Endothelial cell (in vitro differentiated cells): Measurements from ENCODE around the gene ACAD10. TPM values are rescaled to one million over a fixed set of nuclear protein-coding genes. Genes with fewer than 3 reads are reported as not detected.

Experiments
- DNase-seq: peaks from one replicate; pipeline ENCODE4 v3.0.0; 2021; ENCODE audit warnings: low spot score
- H3K27ac Mint-ChIP-seq: one replicate; pipeline ENCODE4 v1.8.0; 2021; ENCODE audit warnings: mixed read lengths, inconsistent platforms; ENCODE audit not compliant: unreplicated experiment
- H3K27me3 Mint-ChIP-seq: one replicate; pipeline ENCODE4 v1.8.0; 2021; ENCODE audit warnings: mild to moderate bottlenecking, moderate library complexity, mixed read lengths, inconsistent platforms; ENCODE audit not compliant: unreplicated experiment
- H3K36me3 Mint-ChIP-seq: one replicate; pipeline ENCODE4 v1.8.0; 2021; ENCODE audit warnings: mild to moderate bottlenecking, low read depth, mixed read lengths, inconsistent platforms; ENCODE audit not compliant: unreplicated experiment
- H3K4me1 Mint-ChIP-seq: one replicate; pipeline ENCODE4 v1.8.0; 2021; ENCODE audit warnings: mild to moderate bottlenecking, mixed read lengths, inconsistent platforms; ENCODE audit not compliant: unreplicated experiment
- H3K4me3 Mint-ChIP-seq: one replicate; pipeline ENCODE4 v1.8.0; 2021; ENCODE audit warnings: mild to moderate bottlenecking, mixed read lengths, inconsistent platforms; ENCODE audit not compliant: unreplicated experiment
- H3K9me3 Mint-ChIP-seq: one replicate; pipeline ENCODE4 v1.8.0; 2021; ENCODE audit warnings: mixed read lengths, inconsistent platforms; ENCODE audit not compliant: unreplicated experiment
- total RNA-seq: library from RNA; stranded (reverse); fragmentation: NEBNext Ultra II Directional; extraction: Animal tissue kit (Norgen Biotek cat#: 25700); gene quantifications from one replicate; pipeline ENCODE4 v1.2.1, GENCODE V29; 2021; ENCODE audit not compliant: unreplicated experiment
- TF ChIP-seq, protein P1 (sequence below): fragments of 200-600 bp; sonication (generic); IDR thresholded peaks from one replicate; pipeline ENCODE4 v1.5.0; 2021; ENCODE audit warnings: antibody characterized with exemption; ENCODE audit not compliant: unreplicated experiment

The ACAD10 gene
- total RNA-seq, 1 donor from 2014 or later, result 26.8 TPM

DNA sequence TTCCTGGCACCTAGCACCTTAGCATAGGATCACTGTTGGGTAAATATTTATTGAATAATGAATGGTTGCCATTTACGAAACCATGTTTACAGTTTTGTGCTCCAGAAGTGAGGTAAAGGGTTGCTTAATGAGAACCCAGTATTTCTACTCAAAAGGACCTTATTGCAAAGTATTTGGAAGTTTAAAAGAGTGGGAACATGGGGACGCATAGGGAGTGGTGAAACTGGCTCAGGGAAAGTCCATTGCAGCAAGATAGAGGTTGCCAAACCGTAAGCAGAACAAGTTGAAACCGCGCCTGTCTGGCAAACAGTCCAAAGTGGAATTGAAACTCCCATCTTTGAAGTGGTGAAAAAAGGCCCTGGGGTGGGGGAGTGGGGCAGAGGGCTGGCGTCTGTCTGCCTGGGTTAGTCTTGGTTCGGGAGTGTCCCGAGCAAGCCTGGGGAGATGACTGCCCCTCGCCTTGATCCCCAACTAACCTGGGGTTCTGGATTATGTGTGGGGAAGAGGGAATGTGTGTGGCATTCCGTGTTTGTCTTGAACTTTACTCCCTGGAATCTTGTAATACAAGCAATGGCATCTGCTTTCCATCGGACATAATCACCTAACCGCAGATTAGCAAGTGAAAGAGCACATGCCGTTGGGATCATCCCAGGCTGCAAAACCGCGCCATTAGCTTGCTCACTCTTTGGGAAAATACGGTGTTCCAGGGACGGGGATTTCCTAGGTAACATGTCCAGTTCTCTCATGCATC lies 88.1 kb downstream of the ACAD10 start:
- DNase-seq, result no peak
- peaks cover 2% of the 10 kb centered on the region for H3K27me3 Mint-ChIP-seq
- TF ChIP-seq, protein P1, sequence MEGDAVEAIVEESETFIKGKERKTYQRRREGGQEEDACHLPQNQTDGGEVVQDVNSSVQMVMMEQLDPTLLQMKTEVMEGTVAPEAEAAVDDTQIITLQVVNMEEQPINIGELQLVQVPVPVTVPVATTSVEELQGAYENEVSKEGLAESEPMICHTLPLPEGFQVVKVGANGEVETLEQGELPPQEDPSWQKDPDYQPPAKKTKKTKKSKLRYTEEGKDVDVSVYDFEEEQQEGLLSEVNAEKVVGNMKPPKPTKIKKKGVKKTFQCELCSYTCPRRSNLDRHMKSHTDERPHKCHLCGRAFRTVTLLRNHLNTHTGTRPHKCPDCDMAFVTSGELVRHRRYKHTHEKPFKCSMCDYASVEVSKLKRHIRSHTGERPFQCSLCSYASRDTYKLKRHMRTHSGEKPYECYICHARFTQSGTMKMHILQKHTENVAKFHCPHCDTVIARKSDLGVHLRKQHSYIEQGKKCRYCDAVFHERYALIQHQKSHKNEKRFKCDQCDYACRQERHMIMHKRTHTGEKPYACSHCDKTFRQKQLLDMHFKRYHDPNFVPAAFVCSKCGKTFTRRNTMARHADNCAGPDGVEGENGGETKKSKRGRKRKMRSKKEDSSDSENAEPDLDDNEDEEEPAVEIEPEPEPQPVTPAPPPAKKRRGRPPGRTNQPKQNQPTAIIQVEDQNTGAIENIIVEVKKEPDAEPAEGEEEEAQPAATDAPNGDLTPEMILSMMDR, result no peak
- peaks cover 3% of the 10 kb centered on the region for H3K36me3 Mint-ChIP-seq
- peaks cover 28% of the 10 kb centered on the region for H3K4me1 Mint-ChIP-seq
- no peaks in the 10 kb centered on the region for H3K9me3 Mint-ChIP-seq
- no peak overlapping the region for H3K4me3 Mint-ChIP-seq
- no peak overlapping the region for H3K27ac Mint-ChIP-seq

- Mint-ChIP-seq H3K4me3 (peak overlapping the region; percentile 66), H3K4me1 (peaks cover 28% of the 10 kb centered on the region), H3K27me3 (no peaks in the 10 kb centered on the region), H3K27ac (peak overlapping the region; percentile 96), H3K9me3 (no peaks in the 10 kb centered on the region), H3K36me3 (peaks cover 8% of the 10 kb centered on the region)
- DNase-seq, result no peak
- TF ChIP-seq, protein P1, result no peak
Measured at GRCh38 chr12:111775205-111776193, 89.6 kb downstream of the ACAD10 start.

DNA sequence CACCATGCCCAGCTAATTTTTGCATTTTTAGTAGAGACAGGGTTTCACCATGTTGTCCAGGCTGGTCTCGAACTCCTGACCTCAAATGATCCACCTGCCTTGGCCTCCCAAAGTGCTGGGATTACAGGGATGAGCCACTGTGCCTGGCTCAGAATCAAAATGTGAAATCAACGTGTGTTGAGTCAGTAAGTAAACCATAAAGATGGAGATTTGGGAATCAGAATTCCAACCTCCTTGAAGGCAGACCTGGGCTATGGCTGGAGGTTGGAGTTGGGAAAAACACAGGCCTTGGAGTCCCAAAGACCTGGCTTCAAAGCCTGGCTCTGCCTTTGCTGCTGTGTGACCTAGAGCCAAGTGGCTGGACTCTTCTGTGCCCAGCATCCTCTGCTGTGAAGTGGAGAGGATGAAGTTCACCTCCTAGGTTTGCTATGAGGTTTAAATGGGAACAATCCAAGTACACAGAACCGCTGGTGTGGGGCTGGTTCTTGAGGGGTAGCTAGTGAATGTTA lies 91.0 kb downstream of the ACAD10 start:
- H3K4me3 Mint-ChIP-seq, result no peak overlapping the region
- no peak for DNase-seq
- TF ChIP-seq, protein P1, result no peak
- H3K9me3 Mint-ChIP-seq, result no peaks in the 10 kb centered on the region
- H3K27ac Mint-ChIP-seq, result no peak overlapping the region
- H3K4me1 Mint-ChIP-seq, result peaks cover 28% of the 10 kb centered on the region
- peaks cover 13% of the 10 kb centered on the region for H3K36me3 Mint-ChIP-seq
- H3K27me3 Mint-ChIP-seq, result no peaks in the 10 kb centered on the region

DNA sequence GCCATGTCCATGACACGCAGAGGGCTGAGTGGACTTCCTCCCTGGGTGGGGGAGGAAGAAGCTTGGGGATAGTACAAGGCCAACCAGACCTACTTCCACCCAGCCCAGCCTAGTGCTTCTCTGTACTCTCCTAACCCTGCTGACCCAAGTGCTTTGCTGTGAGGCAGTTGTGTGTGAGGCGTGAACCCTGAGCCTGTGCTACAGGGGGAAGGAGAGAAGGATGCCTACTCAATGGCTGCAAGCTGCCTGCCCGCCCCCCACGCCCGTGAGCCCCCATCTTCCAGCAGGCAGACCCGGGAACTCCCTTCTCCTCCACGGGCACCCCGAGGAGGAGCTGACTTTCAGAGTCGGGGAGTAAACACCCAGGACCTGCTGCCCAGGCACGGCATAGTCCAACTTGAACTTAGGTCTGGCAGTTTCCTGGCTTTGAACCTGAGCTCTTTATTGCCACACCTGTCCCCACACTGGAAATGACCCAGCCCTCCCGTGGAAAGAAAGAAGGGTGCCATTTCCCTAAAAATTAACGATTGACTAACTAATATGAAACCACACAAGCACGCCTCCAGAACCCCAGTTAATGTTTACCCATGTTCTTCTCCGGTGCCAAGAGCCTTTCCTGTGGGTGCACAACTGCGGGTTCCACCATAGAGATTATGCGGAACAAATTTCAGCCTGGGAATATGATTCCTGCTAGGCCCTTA lies 91.6 kb downstream of the ACAD10 start:
- peaks cover 15% of the 10 kb centered on the region for H3K36me3 Mint-ChIP-seq
- peak overlapping the region; percentile 34 for H3K4me3 Mint-ChIP-seq
- H3K9me3 Mint-ChIP-seq, result no peaks in the 10 kb centered on the region
- DNase-seq, result no peak
- H3K4me1 Mint-ChIP-seq, result peaks cover 28% of the 10 kb centered on the region
- no peak overlapping the region for H3K27ac Mint-ChIP-seq
- no peaks in the 10 kb centered on the region for H3K27me3 Mint-ChIP-seq
- TF ChIP-seq, protein P1, result no peak
